B cell (primary cell): ENCODE results near the gene AMOTL1. TPM values are rescaled to one million over a fixed set of nuclear protein-coding genes. Genes with fewer than 3 reads are reported as not detected.
A peak's percentile ranks its signal among the peaks of the same experiment; 100 is the strongest.

Source experiments
- ATAC-seq: fragments of 200-7000 bp; cut with Tn5 transposase; one replicate; pipeline ENCODE4 v1.10.0; 2021; ENCODE audit warnings: low read depth, mild to moderate bottlenecking, moderate number of reproducible peaks, moderate library complexity
- CTCF ChIA-PET: fragments of 350-600 bp; sonication (Branson Sonifier 250); formaldehyde crosslinking; loops from one replicate; lab custom pipeline; 2021; ENCODE audit warnings: antibody characterized with exemption, inconsistent platforms; lab: Charles Lee
- POLR2A ChIA-PET: fragments of 350-600 bp; sonication (Branson Sonifier 250); formaldehyde crosslinking; loops from one replicate; lab custom pipeline; 2021; ENCODE audit warnings: antibody characterized with exemption; lab: Charles Lee
- DNase-seq: peaks from one replicate; pipeline ENCODE4 v3.0.0; 2013
- H2AFZ ChIP-seq: 2 replicates; pipeline ENCODE4 v1.6.1; 2012; ENCODE audit warnings: mild to moderate bottlenecking, low read depth, low read length; ENCODE audit not compliant: insufficient read depth, poor library complexity, severe bottlenecking
- H3K27ac ChIP-seq, 2 donors: 1 replicate in 1 of 2; 2 replicates in 1 of 2; pipeline ENCODE4 v1.5.1; 2012 to 2013; ENCODE audit warnings: low read length in 2 of 2, mild to moderate bottlenecking in 2 of 2, moderate library complexity in 1 of 2
- H3K27me3 ChIP-seq, 4 experiments: fragments of 200-600 bp in 1 of 4; sonication (generic) in 1 of 4; replicated peaks in 1 of 4; 1 replicate in 2 of 4; 2 replicates in 2 of 4; pipeline versions ENCODE4 v1.6.1 to v1.7.0; 2013 to 2016; ENCODE audit warnings: low read length in 3 of 4, mild to moderate bottlenecking in 2 of 4, mixed read lengths in 1 of 4, moderate library complexity in 1 of 4; ENCODE audit not compliant: insufficient read depth in 4 of 4, control insufficient read depth in 3 of 4; ENCODE audit errors: control extremely low read depth in 1 of 4
- H3K36me3 ChIP-seq, 2 experiments: replicated peaks in 1 of 2; 1 replicate in 1 of 2; 2 replicates in 1 of 2; pipeline versions ENCODE4 v1.6.1 to v1.7.1; 2013; ENCODE audit warnings: low read length in 1 of 2; ENCODE audit not compliant: insufficient read depth in 2 of 2, control insufficient read depth in 1 of 2; ENCODE audit errors: control extremely low read depth in 1 of 2, extremely low read depth in 1 of 2
- H3K4me1 ChIP-seq, 2 donors: fragments of 200-600 bp in 1 of 2; sonication (generic) in 1 of 2; 1 replicate in 1 of 2; 2 replicates in 1 of 2; pipeline versions ENCODE4 v1.5.1 to v1.6.1; 2013 to 2017; ENCODE audit warnings: low read length in 2 of 2; ENCODE audit not compliant: control insufficient read depth in 2 of 2, insufficient read depth in 2 of 2
- H3K4me2 ChIP-seq: replicated peaks from 2 replicates; pipeline ENCODE3; 2012; ENCODE audit warnings: mild to moderate bottlenecking, low read depth, low read length; ENCODE audit not compliant: poor library complexity, severe bottlenecking
- H3K4me3 ChIP-seq, 5 experiments: fragments of 200-600 bp in 1 of 5; sonication (generic) in 1 of 5; 1 replicate in 3 of 5; 2 replicates in 2 of 5; pipeline versions ENCODE4 v1.5.1 to v1.7.0; 2011 to 2016; ENCODE audit warnings: low read length in 4 of 5, mild to moderate bottlenecking in 4 of 5, low read depth in 2 of 5, control low read depth in 1 of 5, moderate library complexity in 1 of 5; ENCODE audit not compliant: insufficient read depth in 1 of 5; ENCODE audit errors: control extremely low read depth in 1 of 5, extremely low read depth in 1 of 5
- H3K79me2 ChIP-seq: fragments of 200-600 bp; sonication (generic); one replicate; pipeline ENCODE4 v1.6.0; 2016; ENCODE audit warnings: low read length; ENCODE audit not compliant: control insufficient read depth, insufficient read depth
- H3K9ac ChIP-seq: fragments of 200-600 bp; sonication (generic); 2 replicates; pipeline ENCODE4 v1.6.1; 2017; ENCODE audit warnings: mild to moderate bottlenecking, low read length, moderate library complexity
- H3K9me3 ChIP-seq, 3 donors: one replicate each; pipeline versions ENCODE4 v1.6.1 to v1.7.1; 2013; ENCODE audit warnings: low read length in 2 of 3; ENCODE audit not compliant: control insufficient read depth in 2 of 3, insufficient read depth in 1 of 3; ENCODE audit errors: control extremely low read depth in 1 of 3
- H4K20me1 ChIP-seq: 2 replicates; pipeline ENCODE4 v1.6.0; 2012; ENCODE audit warnings: mild to moderate bottlenecking, low read length; ENCODE audit not compliant: insufficient read depth, control insufficient read depth, poor library complexity, severe bottlenecking
- H3K27ac Mint-ChIP-seq: one replicate; pipeline ENCODE4 v1.8.0; 2021; ENCODE audit warnings: mixed read lengths
- H3K27me3 Mint-ChIP-seq: one replicate; pipeline ENCODE4 v1.8.0; 2021; ENCODE audit warnings: mixed read lengths
- H3K4me1 Mint-ChIP-seq: one replicate; pipeline ENCODE4 v1.8.0; 2021; ENCODE audit warnings: mixed read lengths
- H3K4me3 Mint-ChIP-seq: one replicate; pipeline ENCODE4 v1.8.0; 2021; ENCODE audit warnings: mixed read lengths
- H3K9me3 Mint-ChIP-seq: one replicate; pipeline ENCODE4 v1.8.0; 2022; ENCODE audit warnings: mixed read lengths; ENCODE audit not compliant: insufficient read depth
- EZH2 ChIP-seq: IDR thresholded peaks from 2 replicates; pipeline ENCODE4 v1.6.1; 2012; ENCODE audit warnings: borderline replicate concordance, low read depth, mild to moderate bottlenecking, moderate library complexity, low read length; ENCODE audit not compliant: insufficient read depth, poor library complexity, severe bottlenecking
- WGBS: methylation state at CpG from one replicate; pipeline ENCODE4 v1.1.5; 2013; ENCODE audit warnings: missing lambda C conversion rate; ENCODE audit not compliant: insufficient coverage; 5-methylcytosine and 5-hydroxymethylcytosine counted together
- intact Hi-C: fragments of 100-400 bp; cut with micrococcal nuclease; formaldehyde crosslinking; loops from one replicate; pipeline ENCODE4 v1.10.0; 2022
- polyA minus RNA-seq: library from RNA; depleted of rRNA, polyadenylated mRNA; stranded (reverse); fragments of >200 nt; gene quantifications from 2 replicates; pipeline ENCODE4 v1.2.3, GENCODE V29; 2012
- polyA plus RNA-seq: library from polyadenylated mRNA; depleted of rRNA; stranded (reverse); fragments of >200 nt; gene quantifications from 2 replicates; pipeline ENCODE4 v1.2.3, GENCODE V29; 2012
- total RNA-seq, 2 donors: library from RNA; stranded (reverse); fragments of 120-200 nt in 1 of 2; gene quantifications; 1 replicate in 1 of 2; 2 replicates in 1 of 2; pipeline versions ENCODE4 v1.2.3 to v1.2.4, GENCODE V29; 2013 to 2022
- TF ChIP-seq, protein P1 (sequence below): fragments of 200-600 bp; IDR thresholded peaks from one replicate; pipeline ENCODE4 v1.8.0; 2022; ENCODE audit warnings: antibody characterized with exemption, mild to moderate bottlenecking

Gene AMOTL1, protein sequence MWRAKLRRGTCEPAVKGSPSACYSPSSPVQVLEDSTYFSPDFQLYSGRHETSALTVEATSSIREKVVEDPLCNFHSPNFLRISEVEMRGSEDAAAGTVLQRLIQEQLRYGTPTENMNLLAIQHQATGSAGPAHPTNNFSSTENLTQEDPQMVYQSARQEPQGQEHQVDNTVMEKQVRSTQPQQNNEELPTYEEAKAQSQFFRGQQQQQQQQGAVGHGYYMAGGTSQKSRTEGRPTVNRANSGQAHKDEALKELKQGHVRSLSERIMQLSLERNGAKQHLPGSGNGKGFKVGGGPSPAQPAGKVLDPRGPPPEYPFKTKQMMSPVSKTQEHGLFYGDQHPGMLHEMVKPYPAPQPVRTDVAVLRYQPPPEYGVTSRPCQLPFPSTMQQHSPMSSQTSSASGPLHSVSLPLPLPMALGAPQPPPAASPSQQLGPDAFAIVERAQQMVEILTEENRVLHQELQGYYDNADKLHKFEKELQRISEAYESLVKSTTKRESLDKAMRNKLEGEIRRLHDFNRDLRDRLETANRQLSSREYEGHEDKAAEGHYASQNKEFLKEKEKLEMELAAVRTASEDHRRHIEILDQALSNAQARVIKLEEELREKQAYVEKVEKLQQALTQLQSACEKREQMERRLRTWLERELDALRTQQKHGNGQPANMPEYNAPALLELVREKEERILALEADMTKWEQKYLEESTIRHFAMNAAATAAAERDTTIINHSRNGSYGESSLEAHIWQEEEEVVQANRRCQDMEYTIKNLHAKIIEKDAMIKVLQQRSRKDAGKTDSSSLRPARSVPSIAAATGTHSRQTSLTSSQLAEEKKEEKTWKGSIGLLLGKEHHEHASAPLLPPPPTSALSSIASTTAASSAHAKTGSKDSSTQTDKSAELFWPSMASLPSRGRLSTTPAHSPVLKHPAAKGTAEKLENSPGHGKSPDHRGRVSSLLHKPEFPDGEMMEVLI
- total RNA-seq: 0.30 and 0.75 TPM in 2 replicates
- total RNA-seq (2013): 1.9 TPM
- polyA plus RNA-seq: 0.04 and 0.17 TPM in 2 replicates
- polyA minus RNA-seq: 0.26 and 0.50 TPM in 2 replicates

DNA sequence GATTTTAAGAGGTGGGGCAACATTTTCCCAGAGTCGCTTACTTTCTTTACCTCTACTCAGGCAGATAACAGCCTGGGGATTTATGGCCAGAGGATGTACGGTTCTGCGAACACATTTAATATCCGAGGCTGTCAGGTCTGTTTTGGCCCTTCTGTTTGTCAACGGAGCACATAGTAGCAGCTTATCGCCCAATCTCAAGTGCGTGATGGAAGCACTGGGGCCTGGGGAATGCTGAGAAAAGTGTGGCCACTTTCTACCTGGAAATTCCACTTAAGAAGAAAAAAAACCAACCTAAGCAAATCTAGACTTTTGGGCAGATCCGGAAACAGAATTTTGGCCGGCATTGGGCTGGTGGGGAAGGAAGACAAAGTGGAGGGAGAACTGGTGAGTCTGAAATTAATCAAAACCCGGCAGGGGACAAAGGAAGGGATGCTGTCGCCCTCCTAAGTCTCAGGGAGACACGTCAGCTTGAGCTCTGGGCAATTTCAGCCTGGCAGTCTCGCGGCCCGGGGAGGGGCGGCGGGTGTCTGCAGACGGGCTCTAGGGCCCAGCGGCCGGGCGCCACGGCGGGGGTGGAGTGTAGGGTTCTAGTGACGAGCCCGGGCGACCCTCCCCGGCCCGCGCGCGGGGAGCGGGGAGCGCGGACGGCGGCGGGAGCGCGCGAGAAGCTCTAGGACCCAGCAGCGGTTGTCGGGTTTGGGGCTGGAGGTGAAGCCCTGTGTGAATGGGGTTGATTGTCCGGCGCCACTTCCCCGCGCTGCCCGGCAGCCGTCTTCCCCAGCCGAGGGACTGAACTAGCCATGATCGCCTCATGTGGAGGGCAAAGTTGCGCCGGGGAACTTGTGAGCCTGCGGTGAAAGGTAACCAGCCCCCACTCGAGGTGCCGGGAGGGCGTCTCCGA lies at the start of gene AMOTL1:
TSS of gene AMOTL1 (plus strand) at position 656 of the 901 bp plus-strand sequence. CDS start at position 812, 156 bp downstream.
- peak within 1 kb of the TSS; percentile 81 for H3K4me3 Mint-ChIP-seq
- DNase-seq (peak; percentile 48), ATAC-seq (peak; percentile 69)
- WGBS: 2% methylated on average over 53 of the region's 57 CpGs
- H3K27me3 ChIP-seq: peaks cover 0 to 24% (median 13%) of the 10 kb centered on the region in 4 experiments
- peak within 1 kb of the TSS; percentile 46 for H3K9ac ChIP-seq
- peak within 1 kb of the TSS; percentile 42 to 78 (median 49) for H3K4me3 ChIP-seq
- intact Hi-C loops: no loop called here
- peaks cover 29% of the 10 kb centered on the region for H3K27me3 Mint-ChIP-seq
- no peak within 1 kb of the TSS for H3K27ac Mint-ChIP-seq
- H3K4me1 ChIP-seq: peaks cover 10 to 17% of the 10 kb centered on the region in 2 donors
- H3K4me1 Mint-ChIP-seq: peaks cover 14% of the 10 kb centered on the region
- H3K4me2 ChIP-seq: peak within 1 kb of the TSS; percentile 73
- H3K36me3 ChIP-seq: no peaks in the 10 kb centered on the region
- CTCF ChIA-PET: no interaction called here
- no peak for TF ChIP-seq EZH2
- TF ChIP-seq, protein P1, sequence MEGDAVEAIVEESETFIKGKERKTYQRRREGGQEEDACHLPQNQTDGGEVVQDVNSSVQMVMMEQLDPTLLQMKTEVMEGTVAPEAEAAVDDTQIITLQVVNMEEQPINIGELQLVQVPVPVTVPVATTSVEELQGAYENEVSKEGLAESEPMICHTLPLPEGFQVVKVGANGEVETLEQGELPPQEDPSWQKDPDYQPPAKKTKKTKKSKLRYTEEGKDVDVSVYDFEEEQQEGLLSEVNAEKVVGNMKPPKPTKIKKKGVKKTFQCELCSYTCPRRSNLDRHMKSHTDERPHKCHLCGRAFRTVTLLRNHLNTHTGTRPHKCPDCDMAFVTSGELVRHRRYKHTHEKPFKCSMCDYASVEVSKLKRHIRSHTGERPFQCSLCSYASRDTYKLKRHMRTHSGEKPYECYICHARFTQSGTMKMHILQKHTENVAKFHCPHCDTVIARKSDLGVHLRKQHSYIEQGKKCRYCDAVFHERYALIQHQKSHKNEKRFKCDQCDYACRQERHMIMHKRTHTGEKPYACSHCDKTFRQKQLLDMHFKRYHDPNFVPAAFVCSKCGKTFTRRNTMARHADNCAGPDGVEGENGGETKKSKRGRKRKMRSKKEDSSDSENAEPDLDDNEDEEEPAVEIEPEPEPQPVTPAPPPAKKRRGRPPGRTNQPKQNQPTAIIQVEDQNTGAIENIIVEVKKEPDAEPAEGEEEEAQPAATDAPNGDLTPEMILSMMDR: no peak
- H3K9me3 ChIP-seq: no peaks in the 10 kb centered on the region
- no peaks in the 10 kb centered on the region for H3K9me3 Mint-ChIP-seq
- no peak within 1 kb of the TSS for H3K27ac ChIP-seq
- POLR2A ChIA-PET: no interaction called here
- H3K79me2 ChIP-seq: no peaks in the 10 kb centered on the region
- H4K20me1 ChIP-seq: no peaks in the 10 kb centered on the region
- peak within 1 kb of the TSS; percentile 61 for H2AFZ ChIP-seq
